ENCODE data around the gene RPL18A. TPM values are rescaled to one million over a fixed set of nuclear protein-coding genes. Genes with fewer than 3 reads are reported as not detected.

Gene RPL18A
- total and polyA plus RNA-seq, 2 of the 13 experiments (the other 11 are each of a cell fraction or from before 2014, with no cell fraction given), result 1,471 to 2,004 TPM

- TF ChIP-seq ZNF142 (CRISPR knock-in tag; IDR thresholded peaks at IDR 0.05) (no peak), THAP7 (CRISPR knock-in tag; IDR thresholded peaks at IDR 0.05) (no peak), SMARCC2 (IDR thresholded peaks at IDR 0.05) (no peak), MLXIP (CRISPR knock-in tag; IDR thresholded peaks at IDR 0.05; ENCODE audit: borderline replicate concordance) (no peak), NR2C2 (CRISPR knock-in tag; IDR thresholded peaks at IDR 0.05; ENCODE audit: borderline replicate concordance) (no peak), THYN1 (CRISPR knock-in tag; IDR thresholded peaks at IDR 0.05; ENCODE audit: borderline replicate concordance, low read depth) (no peak), PRMT3 (CRISPR knock-in tag; IDR thresholded peaks at IDR 0.05; ENCODE audit: borderline replicate concordance, low read depth) (no peak), MXD3 (CRISPR knock-in tag; IDR thresholded peaks at IDR 0.05) (no peak), HMGXB4 (CRISPR knock-in tag; IDR thresholded peaks at IDR 0.05; ENCODE audit: borderline replicate concordance in 1 of 2, low read depth in 1 of 2) (no peak), ZZZ3 (CRISPR knock-in tag; IDR thresholded peaks at IDR 0.05; ENCODE audit: borderline replicate concordance) (no peak), HDAC1 (CRISPR knock-in tag; IDR thresholded peaks at IDR 0.05) (peak; percentile 60)
- TF ChIP-seq, protein P1, sequence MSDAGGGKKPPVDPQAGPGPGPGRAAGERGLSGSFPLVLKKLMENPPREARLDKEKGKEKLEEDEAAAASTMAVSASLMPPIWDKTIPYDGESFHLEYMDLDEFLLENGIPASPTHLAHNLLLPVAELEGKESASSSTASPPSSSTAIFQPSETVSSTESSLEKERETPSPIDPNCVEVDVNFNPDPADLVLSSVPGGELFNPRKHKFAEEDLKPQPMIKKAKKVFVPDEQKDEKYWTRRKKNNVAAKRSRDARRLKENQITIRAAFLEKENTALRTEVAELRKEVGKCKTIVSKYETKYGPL (CRISPR knock-in tag; IDR thresholded peaks at IDR 0.05), result no peak
Observed at GRCh38 chr19:17847538-17848366, 12.0 kb upstream of the RPL18A start, which contains the start of gene JAK3 (continued).

All from HepG2 (cell line).